GM06990 (cell line): ENCODE results near the gene UCK1.

ENCODE experiments used
- DNase-seq: peaks from one replicate; pipeline ENCODE4 v3.0.0-alpha.2; 2011; ENCODE audit not compliant: insufficient read length; ENCODE audit errors: extremely low read depth
- H3K27me3 ChIP-seq: replicated peaks from 2 replicates; pipeline ENCODE4 v1.6.0; 2011; ENCODE audit warnings: low read length; ENCODE audit not compliant: control insufficient read depth, insufficient read depth
- H3K36me3 ChIP-seq: 2 replicates; pipeline ENCODE4 v1.5.1; 2011; ENCODE audit warnings: low read length; ENCODE audit not compliant: control insufficient read depth, insufficient read depth
- H3K4me3 ChIP-seq: replicated peaks from 2 replicates; pipeline ENCODE4 v1.5.1; 2011; ENCODE audit warnings: low read depth, mild to moderate bottlenecking, control low read depth, low read length
- CTCF ChIP-seq: IDR thresholded peaks from 2 replicates; pipeline ENCODE4 v1.5.1; 2011; ENCODE audit warnings: low read length, control low read depth, mild to moderate bottlenecking, inconsistent platforms; ENCODE audit not compliant: insufficient read depth, poor library complexity, severe bottlenecking

The UCK1 gene

GRCh38 chr9:131521822-131522221 is 9.2 kb downstream of the UCK1 start:
- Histone ChIP-seq H3K27me3 (no peaks in the 10 kb centered on the region), H3K4me3 (no peak overlapping the region), H3K36me3 (peaks cover 34% of the 10 kb centered on the region)
- no peak for DNase-seq
- TF ChIP-seq CTCF = no peak

DNA sequence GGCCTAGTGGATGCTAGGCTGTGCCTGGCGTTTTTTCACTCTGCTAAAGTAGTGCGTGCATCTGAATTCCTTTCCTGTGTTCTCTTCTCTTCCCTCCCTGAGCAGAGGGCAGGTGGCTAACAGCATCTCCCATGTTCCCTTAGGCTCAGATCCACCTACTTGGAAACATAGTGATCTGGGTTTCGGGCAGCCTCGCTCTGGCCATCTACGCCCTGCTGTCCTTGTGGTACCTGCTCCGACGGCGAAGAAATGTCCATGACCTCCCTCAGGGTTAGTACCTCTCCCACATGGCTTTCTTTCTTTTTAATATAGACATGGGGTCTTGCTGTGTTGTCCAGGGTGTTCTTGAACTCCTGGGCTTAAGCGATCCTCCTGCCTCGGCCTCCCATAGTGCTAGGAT is 9.9 kb downstream of the UCK1 start:
- no peak for DNase-seq
- Histone ChIP-seq H3K27me3 (no peaks in the 10 kb centered on the region), H3K36me3 (peaks cover 33% of the 10 kb centered on the region), H3K4me3 (no peak overlapping the region)
- TF ChIP-seq CTCF = no peak

GRCh38 chr9:131520503-131520902 is 10.6 kb downstream of the UCK1 start:
- TF ChIP-seq CTCF = no peak
- no peak for DNase-seq
- Histone ChIP-seq H3K27me3 (no peaks in the 10 kb centered on the region), H3K36me3 (peaks cover 35% of the 10 kb centered on the region), H3K4me3 (no peak overlapping the region)

DNA sequence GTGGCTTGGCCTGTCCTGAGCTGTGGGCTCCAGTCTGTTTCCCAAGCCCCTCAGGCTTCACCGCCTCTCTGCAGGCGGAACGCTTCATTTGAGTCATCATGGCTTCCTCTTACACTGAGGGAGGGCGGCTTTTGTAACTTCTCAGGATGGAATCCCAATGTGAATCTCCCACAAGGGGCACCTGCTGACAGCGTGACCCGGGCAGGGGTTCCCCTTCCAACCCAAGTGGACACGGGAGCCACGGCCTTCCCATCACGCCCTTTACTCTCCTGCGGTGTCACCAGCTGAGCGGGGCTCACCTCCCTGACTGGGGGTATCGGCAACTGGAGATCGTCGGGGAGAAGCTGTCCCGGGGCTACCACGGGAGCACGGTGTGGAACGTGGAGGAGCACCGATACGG is 12.5 kb downstream of the UCK1 start:
- H3K4me3 ChIP-seq = no peak overlapping the region
- TF ChIP-seq CTCF = no peak
- no peaks in the 10 kb centered on the region for H3K27me3 ChIP-seq
- no peak for DNase-seq
- H3K36me3 ChIP-seq = peaks cover 31% of the 10 kb centered on the region

GRCh38 chr9:131517761-131518190 is 13.3 kb downstream of the UCK1 start:
- TF ChIP-seq CTCF = no peak
- H3K4me3 ChIP-seq = no peak overlapping the region
- H3K27me3 ChIP-seq = no peaks in the 10 kb centered on the region
- H3K36me3 ChIP-seq = peaks cover 30% of the 10 kb centered on the region
- DNase-seq = no peak

DNA sequence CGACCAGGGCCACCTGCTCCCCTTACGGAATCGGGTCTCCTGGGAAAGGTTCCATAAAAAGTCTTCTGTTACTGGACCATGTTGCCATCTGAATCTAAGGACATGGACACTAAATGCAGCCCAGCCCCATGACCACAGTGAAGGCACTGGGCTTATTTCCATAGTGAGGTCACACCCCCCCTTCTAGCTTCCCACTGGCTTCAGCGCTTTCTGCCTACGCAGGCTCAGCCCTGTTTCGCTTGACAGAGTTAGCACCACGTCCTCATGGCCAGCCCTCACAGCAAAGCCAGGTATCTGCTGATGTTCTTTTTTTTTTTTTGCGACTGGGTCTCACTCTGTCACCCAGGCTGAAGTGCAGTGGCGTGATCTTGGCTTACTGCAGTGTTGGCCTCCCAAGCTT is 14.1 kb downstream of the UCK1 start:
- no peak for TF ChIP-seq CTCF

More for the DNA sequence above, 14.1 kb downstream of the UCK1 start:
- no peak for DNase-seq
- no peaks in the 10 kb centered on the region for H3K27me3 ChIP-seq
- no peak overlapping the region for H3K4me3 ChIP-seq
- H3K36me3 ChIP-seq = peaks cover 30% of the 10 kb centered on the region
